ENCODE measurements around the gene SELE.

The SELE gene, protein sequence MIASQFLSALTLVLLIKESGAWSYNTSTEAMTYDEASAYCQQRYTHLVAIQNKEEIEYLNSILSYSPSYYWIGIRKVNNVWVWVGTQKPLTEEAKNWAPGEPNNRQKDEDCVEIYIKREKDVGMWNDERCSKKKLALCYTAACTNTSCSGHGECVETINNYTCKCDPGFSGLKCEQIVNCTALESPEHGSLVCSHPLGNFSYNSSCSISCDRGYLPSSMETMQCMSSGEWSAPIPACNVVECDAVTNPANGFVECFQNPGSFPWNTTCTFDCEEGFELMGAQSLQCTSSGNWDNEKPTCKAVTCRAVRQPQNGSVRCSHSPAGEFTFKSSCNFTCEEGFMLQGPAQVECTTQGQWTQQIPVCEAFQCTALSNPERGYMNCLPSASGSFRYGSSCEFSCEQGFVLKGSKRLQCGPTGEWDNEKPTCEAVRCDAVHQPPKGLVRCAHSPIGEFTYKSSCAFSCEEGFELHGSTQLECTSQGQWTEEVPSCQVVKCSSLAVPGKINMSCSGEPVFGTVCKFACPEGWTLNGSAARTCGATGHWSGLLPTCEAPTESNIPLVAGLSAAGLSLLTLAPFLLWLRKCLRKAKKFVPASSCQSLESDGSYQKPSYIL

DNA sequence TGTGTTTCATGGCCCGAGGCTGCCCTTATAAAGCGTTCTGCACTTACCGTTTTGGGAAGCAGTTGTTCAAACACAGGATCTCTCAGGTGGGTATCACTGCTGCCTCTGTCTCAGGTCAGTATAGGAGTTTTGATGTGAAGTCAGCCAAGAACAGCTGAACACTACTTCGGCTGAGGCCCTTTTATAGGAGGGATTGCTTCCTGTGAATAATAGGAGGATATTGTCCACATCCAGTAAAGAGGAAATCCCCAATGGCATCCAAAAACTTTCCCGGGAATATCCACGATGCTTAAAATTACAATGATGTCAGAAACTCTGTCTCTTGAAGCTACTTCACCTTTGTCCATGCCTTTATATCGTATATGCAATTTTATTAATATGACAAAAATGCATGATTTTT lies at the start of gene SELE:
Gene SELE (minus strand): TSS at position 156 of the 400 bp plus-strand sequence. CDS start 467 bp downstream, outside the sequence.
- DNase-seq: no peak

DNA sequence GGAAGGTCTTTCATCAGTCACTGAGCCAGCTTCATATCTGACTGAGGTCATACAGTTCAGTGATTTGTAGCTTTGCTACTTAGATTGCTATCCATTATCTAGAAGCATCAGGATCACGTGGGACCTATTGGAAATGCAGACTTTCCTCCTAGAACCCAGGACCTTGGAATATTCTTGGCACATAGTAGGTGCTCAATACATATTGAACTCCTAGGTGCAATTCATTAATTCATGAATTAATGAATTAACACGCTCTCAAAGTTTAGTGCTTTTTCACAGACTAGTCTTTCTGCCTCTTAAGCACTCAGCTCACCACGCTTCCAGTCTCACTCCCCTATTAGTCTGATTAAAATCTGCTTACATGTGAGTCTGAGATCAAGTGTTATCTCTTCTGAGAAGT lies 48.7 kb upstream of the SELE start:
- DNase-seq: no peak

DNA sequence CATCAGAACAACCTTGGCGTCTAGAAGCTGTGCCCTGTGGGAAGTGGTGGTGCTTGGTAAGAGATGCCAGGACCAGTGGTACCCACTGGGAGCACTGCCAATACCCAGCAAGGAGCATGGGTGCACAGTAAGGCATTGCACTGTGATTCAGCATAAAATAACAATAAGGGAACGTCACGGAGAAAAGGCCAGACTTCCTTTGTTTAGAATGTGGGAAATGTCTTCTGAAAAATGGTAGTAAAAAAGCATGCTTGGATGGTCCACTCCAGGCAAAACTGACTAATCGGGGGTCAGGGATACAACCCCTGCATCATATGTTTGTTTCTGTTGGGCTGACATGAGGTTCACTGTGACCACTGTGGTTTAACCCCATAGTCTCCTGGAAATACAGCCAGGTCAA lies 46.1 kb upstream of the SELE start:
- DNase-seq: no peak

DNA sequence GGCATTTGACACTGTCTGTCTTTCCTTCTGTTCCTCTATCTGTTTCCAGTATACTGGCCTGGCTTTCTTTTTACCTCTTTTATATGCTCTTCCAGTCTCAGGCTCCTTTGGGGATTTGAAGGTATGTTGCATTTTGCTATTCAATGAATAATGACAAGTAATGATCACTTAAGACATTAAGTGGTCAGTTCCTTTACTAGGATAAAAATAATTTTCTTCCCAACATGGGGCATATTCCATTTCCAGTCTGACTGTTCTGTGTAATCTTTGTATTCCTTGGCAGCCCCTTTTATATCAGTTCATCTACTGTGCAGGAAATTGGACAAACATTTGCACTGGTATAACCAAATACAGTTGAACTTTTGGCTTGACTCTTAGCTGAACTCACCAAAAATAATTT lies 45.3 kb upstream of the SELE start:
- DNase-seq: no peak

DNA sequence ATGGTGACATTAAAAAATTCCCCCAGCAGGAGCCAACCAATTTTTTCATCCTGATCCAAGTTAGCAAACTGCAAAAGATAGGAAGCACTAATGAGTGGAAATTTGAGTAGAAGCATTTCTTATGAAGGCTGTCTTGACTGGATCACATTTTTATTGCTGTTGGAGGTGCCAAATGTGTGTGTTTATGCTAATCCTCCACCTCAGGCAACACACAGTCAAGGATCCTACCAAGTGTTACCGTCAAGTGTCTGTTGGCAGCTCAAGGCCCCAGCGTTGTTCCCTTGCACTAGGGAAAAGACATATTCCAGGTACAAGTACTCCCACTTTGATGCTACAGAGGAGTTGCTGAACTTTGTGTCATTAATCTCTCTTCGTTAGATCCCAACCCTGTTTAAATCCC lies 42.6 kb upstream of the SELE start:
- no peak for DNase-seq

DNA sequence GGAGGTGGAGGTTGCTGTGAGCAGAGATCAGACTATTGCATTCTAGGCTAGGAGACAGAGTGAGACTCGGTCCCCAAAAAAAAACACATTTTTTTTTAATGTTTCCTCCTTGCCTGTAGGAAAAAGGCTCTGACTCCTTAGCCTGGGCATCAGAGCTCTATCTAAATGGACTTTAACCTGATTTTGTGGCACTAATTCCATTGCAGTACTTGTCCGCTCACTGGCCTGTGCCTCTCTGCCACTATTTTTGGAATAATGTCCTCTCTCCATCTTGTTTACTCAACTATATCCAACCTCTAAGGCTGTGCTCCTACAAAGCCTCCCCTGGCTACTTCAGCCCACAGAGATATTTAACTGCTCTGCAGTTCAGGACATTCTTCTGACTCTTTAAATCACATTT lies 34.3 kb upstream of the SELE start:
- DNase-seq: no peak

DNA sequence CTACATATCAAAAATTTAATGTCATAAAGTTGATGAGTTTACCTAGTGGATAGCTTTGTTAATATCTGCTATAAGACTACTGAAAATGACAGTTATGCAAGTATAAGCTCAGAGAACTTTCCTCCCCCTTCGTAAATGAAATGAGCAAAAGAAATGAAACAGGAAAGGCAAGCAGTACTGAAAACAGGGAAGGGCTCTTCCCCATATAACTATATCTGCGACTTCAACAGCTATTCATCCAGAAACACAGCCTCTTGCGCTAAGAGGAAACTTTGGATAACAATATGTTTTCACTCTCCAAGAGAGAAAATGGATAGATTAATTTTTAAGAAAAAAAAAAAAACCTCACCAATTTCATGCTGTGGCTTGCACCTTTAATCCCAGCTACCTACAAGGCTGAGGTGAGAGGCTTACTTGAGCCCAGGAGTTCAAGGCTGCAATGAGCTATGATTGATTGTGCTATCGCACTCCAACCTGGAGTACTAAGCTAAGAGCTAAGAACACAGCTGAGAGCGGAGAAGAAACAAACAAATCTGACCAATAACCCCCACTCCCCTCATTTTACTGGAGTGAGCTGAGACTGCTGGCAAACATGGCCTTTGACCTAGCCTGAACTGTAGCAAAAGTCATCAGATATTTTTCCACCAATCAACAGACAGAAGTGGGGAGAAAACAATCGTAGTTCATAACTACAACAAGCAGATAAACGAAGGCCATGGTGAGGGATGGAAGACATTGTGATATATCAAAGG lies 31.9 kb upstream of the SELE start:
- DNase-seq: no peak

DNA sequence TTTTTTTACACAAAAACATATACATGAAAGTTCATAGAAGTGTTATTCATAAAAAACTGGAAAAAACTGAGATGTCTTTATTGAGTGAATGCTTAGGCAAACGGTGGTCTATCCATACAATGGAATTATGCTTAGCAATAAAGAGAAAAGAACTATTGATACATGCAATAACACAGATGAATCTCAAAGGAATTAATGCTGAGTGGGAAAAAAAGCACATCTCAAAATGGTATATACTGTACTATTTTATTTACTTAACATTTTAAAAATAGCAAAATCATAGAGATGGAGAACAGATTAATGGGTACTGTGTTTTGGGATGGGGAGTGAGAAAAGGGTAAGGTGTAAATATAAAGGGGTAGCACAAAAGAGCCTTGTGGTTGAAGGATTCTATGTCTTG lies 31.0 kb upstream of the SELE start:
- DNase-seq: no peak

DNA sequence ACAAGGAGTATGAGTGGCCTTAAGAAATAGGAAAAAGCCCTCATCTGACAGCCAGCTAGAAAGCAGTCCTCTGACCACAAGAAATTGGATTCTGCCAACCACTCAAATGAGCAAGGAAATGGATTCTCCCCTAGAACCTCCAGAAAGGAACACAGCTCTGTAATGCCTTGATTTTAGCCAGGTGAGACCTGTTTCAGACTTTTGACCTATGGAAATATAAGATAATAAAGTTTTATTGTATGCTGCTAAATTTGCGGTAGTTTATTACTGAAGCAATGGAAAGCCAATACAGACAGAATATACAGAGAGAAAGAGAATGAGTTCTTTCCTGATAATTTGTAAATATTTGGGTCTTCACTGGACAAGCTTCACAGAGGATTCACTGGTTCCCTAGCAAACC lies 28.8 kb upstream of the SELE start:
- no peak for DNase-seq

DNA sequence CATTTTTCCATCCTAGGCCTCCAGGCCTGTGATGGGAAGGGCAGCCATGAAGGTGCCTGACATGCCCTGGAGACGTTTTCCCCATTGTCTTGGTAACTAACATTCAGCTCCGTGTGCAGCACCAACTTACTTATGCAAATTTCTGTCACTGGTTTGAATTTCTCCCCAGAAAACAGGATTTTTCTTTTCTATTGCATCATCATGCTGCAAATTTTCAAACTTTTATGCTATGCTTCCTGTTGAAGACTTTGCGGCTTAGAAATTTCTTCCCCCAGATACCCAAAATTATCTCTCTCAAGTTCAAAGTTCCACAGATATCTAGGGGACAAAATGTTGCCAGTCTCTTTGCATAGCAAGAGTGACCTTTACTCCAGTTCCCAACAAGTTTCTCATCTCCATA lies 25.2 kb upstream of the SELE start:
- DNase-seq: no peak

DNA sequence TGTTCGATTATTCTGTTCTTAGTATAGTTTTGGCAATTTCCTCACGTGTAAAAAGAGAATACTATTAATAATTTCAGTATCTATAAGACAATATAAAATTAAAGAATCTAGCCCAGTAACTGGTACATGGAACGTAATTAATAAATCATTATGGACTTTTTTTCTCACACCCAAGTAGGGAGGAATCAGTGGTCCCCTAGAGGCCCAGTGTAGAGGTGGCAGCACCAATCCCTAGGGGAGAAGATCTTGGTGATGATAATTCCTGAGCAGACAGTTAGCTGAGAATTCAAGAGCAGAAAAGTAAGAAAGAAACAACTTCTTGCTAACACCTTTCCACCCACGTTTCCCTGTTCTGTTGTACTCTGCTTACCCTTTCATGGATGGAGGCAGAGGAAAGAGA lies 19.7 kb upstream of the SELE start:
- no peak for DNase-seq

DNA sequence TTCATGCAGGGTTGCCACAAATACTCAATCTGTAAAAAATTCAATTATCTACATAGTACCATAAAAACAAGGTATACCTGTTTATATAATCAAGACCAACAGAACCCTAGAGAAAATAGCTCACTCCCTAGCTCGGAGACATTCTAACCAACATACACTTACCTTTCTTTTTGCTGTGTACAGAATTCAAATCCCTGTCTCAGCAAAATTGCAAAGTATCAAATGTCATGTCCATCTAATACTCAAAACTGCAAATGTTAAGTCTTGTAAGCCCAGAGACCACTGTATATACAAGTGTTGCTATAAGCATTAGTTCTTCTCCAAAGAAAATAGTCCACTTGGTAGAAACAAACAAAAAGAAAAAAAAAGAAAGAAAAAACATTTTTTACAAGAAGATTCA lies 16.2 kb upstream of the SELE start:
- DNase-seq: no peak

DNA sequence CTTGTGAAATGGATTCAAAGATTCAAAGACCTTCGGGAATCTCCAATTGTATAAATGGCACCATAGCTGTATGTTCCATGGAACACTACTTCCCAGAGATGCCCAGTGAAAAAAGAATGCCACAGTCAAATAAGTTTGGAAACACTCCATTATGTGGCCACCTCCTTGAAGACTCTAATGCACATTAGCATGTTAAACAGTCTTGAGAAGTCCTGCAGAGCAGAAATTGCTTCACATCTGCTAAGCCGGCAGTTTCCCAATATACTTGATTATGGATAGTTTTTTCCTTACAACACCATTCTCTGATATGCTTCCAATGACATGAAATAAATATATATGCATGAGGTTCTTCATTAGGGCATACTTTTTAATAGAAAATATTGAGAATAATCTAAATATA lies 12.7 kb upstream of the SELE start:
- DNase-seq: no peak

DNA sequence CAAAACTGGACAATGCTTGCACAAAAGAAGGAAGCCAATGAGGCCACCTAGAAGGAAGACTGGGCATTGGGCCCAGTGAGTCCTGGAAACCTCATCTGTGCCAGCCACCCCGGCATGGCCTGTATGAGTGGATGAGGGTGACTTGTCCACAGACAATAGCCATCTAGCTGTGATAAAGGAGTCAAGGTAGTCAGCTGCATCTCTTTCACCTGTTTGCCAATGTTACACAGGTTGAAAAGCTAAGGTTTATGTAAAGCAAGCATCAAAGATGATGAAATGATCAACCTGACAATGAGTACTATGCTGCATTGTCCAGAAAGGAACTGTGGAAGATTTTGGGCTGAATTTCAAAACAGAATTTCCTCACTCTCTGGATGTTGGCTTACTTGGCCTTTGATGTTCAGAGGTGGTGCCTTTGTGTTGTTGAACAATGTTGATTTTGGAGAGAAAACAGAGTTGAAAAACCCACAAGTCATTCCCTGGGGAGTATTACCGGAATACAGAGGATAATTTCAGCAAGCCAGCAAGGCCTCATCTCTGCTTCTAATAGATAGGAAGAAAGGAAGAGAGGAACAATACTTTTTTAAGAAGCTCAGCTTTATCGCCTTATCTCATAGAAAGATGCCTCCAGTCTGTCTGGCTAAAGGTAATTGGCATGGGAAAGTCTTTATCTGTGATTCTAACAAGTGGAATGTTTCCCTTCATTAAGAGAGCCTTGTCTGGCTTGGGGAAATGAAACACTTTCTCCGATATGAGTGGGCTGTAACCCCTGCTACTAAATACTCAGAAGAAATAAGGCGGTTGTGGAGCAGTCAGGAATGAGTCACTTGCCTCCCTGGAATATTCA lies 11.4 kb upstream of the SELE start:
- DNase-seq: no peak

DNA sequence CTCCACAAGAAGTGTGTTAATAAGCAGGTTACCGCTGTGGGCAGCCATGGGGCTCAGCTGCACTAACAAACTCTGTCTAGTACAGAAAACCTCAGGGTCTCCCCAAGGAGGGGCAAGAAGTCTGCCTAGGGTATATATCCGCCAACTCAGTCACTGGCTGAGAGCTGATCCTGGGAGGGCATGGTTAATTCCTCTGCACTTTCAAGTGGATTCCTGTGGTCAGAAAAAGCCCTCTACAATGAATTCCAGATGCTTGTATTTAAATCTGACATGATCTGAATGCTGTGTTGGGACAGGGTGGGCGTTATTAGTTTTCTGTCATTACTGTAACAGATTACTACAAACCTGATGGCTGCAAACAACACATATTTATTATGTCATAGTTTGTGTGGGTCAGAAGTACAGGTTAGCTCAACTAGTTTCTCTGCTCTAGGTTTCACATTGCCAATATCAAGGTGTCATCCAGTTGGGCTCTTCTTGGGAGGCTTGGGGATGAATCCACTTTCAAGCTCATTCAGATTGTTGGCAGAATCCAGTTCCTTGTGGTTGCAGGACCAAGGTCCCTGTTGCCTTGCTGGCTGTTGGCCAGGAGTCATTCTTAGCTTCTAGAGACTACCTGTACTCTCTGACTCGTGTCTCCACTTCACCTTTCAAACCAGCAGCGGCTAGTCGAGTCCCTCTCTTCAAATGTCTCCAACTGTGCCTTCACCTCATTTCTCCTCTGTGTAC lies 8.0 kb upstream of the SELE start:
- no peak for DNase-seq

DNA sequence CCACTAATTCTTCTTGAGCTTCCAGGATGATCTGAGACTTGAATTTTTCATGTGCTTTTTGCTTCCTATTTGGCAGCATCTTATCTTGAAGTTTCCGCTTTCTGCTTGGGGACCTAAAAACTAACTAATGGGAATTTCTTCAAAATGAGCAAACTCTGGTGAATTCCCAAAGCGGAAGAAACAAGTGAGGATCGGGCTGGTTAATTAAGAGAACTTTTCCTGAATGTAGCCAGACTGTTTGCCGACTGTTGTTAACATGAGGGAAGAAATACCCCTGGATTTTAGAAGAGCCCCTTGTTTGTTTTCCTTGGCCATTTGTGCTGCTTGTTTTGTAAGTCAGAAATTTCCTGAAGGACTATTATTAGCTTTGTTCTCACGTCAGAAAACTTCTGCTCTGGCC lies 6.1 kb upstream of the SELE start:
- DNase-seq: no peak

DNA sequence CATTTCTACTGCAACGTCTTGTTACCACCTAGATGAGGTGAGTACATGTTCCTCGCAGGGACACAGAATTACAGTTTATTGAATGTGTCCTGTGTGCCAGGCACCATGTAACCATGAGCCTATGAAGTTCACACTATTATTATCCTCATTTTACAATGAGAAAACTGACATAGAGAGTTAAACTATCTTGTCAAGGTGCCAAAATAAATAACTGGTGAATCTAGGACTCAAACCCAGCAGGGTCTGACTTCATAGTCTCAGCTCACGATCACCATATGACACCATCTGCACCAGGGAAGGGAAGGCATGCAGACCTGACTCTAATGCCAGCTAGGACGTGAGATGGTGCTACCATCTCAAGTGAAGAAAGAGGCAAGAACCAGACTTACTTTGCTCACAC lies 2.4 kb downstream of the SELE start:
- no peak for DNase-seq

DNA sequence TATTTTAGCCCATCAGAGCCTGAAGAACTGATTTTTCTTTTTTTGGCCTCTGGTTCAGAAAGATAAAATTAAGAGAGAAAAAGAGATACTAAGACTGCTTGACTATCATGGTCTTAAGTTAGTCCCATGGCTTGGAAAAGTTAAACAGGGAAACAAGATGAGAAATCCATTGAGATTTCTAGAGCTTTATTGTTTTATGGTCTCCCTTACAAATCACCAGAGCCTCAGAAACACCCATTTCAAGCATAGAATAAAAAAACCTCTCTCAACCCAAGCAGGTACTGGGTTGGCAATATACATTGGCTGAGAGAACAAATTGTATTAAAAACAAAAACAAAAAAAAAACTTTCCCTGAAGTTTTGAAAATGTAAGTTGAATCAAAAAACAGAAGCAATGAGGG lies 3.9 kb downstream of the SELE start:
- DNase-seq: no peak

DNA sequence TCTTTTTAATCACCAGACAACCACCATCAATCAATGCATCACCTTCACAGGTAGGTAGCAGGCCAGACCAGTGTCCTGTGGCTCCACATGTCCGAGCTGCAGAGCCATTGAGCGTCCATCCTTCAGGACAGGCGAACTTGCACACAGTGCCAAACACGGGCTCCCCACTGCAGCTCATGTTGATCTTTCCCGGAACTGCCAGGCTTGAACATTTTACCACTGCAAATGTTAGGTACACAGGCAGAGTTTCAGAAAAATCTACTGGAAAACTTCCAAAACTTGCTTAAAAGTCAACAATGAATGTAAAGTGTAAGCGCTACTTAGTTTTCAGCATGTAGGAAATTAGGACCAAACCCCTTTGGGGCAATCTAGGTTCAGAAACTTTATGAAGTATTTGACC lies 6.6 kb downstream of the SELE start:
- no peak for DNase-seq

DNA sequence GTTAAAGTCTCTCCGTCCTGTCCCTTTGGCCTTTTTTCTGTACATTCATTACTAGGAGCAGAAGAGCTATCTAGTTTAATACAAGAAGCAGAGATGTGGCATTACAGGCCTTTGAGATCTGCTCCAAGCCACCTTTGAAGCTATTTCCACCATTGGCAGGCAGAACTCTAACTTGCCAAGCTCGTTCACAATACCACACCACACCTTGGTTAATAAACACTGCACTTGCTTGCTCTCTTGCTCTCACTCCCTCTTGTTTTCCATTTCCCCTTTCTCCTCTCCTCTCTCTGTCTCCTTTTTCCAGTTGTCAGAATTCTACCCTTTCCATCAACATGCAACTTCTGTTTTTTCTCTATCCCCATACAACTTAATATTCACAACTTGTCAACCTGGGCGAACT lies 7.0 kb downstream of the SELE start:
- DNase-seq: no peak

DNA sequence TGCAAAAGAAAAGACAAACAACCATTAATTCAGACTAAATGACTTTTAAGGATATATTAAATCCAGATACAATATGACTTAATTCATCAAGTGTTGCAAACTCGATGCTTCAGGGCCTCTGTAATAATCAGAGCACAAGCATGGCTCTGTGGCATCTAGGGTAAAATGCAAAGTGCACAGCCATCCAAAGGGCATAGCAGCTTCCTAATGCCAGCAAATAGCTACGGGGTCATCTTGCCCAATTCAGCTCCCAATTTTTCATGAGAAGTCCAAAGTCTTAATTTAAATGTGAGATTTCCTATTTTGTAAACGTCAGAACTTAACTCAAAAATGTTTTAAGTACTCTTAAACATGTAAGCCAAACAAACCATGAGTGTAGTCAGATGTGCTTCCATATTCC lies 7.9 kb downstream of the SELE start:
- DNase-seq: no peak

DNA sequence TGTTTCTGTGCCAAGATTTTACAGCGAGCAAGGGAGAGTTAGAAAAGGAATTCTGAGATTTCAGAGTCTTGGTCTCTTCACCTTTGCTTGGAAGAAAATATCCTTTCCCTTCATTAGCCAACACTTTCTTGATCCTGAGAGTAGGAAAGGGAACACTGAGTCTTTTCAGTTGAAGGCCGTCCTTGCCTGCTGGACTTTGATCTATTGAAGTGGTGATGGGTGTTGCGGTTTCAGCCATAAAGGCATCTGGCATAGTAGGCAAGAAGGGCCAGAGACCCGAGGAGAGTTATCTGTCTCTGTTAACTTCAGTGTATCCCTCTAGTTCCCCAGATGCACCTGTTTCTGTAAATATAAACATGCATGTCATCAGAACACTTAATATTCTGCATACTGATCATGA lies 9.7 kb downstream of the SELE start:
- no peak for DNase-seq

DNA sequence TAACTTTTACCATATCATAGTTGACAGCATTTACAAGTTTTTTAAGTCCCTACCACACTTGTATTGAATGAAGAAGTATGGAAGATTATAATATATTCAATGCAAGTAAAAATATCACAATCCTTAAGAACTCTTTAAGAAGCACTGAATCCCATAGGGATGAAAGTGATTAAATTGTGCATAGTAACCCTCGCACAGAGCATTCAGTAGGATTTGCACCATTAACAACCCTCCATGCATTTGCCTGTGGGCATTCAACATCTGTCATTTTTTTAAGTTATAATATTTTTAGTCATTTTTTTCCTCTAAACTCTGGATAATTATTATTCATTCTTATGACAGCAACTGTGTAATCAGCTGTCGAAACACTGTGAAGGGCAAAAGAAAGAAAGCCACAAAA lies 10.1 kb downstream of the SELE start:
- DNase-seq: no peak

Measured in NCI-H524 treated with DMSO at 0.1 percent for 48 hours (cell line).